ENCODE data around the gene PGBD2. TPM values are rescaled to one million over a fixed set of nuclear protein-coding genes. Genes with fewer than 3 reads are reported as not detected.

The PGBD2 gene
- total and polyA plus RNA-seq, 9 of the 15 experiments (the other 6 are each of a cell fraction or from before 2014, with no cell fraction given), result 11.9 to 21.8 (median 14.7) TPM

DNA sequence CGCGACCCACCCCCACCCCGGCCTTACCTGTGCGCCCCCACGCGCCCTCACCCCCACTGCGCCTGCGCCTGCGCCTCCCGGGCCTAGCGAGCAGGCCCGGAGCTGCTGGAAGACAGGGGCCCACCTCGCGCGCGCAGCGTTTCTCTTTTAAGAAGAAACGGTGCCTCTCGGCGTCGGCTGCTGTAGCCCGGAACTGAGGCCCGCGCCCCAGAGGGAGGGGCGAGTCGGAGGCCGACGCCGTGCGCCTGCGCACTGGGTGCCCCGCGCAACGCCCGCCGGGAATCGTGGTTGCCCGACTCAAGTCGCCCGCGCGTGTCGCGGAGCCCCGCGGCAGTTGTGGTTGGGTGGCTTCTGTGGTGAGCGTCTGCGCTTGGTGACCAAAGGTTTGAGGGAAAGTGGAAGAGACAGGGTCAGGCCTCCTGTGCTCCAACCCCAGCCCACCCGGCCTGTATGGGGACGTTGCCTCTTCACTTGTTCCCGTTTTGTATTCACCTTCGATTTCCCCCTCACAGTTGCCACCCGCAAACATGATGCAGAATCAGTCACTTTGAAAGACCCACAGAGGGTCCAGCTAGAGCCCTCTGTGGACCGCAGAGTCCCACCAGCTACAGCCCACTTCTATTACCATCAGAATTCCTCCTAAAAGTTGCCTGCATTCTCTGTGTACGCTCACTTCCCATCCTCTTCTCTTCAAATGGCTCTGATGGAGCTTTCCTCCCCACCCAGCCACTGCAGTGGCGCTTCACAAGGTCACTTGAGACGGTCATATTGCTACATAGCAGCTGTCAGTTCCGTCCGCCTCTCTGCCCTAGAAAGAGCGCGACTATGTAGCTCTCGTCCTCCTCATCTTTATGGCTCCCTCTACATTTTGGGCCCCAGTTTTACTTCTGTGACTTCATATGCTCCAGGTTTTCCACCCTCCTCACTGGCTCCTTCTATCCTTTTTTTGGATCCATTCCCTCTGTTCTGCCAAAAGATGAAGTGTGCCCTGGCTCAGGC lies 46.8 kb upstream of the PGBD2 start, which contains the start of gene ZNF692 (continued):
- TF ChIP-seq, protein P1, sequence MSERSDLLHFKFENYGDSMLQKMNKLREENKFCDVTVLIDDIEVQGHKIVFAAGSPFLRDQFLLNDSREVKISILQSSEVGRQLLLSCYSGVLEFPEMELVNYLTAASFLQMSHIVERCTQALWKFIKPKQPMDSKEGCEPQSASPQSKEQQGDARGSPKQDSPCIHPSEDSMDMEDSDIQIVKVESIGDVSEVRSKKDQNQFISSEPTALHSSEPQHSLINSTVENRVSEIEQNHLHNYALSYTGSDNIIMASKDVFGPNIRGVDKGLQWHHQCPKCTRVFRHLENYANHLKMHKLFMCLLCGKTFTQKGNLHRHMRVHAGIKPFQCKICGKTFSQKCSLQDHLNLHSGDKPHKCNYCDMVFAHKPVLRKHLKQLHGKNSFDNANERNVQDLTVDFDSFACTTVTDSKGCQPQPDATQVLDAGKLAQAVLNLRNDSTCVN (CRISPR knock-in tag; IDR thresholded peaks at IDR 0.05), result 0 out of 2 replicates have a peak, but pooled peaks have one; percentile 16
- TF ChIP-seq NFIX (CRISPR knock-in tag; IDR thresholded peaks at IDR 0.05; ENCODE audit: low read depth) (no peak), HSF4 (CRISPR knock-in tag; IDR thresholded peaks at IDR 0.05; ENCODE audit: borderline replicate concordance) (no peak), ZBTB2 (IDR thresholded peaks at IDR 0.05) (peak; percentile 95), RUNX1 (IDR thresholded peaks at IDR 0.05; ENCODE audit: low read depth) (0 out of 2 replicates have a peak, but pooled peaks have one; percentile 16), MYNN (IDR thresholded peaks at IDR 0.05) (0 out of 2 replicates have a peak, but pooled peaks have one; percentile 22), MYNN (CRISPR knock-in tag; IDR thresholded peaks at IDR 0.05) (no peak), MBD1 (CRISPR knock-in tag; IDR thresholded peaks at IDR 0.05) (no peak), HINFP (tag; conservative IDR thresholded peaks at IDR 0.05; ENCODE audit: low read depth) (peak; percentile 84), BMI1 (IDR thresholded peaks at IDR 0.05; ENCODE audit: low read length) (no peak), LCOR (CRISPR knock-in tag; IDR thresholded peaks at IDR 0.05) (peak; percentile 94), FOS (IDR thresholded peaks at IDR 0.05; ENCODE audit: extremely low read depth, insufficient read length) (no peak), ZBTB7A (IDR thresholded peaks at IDR 0.05; ENCODE audit: borderline replicate concordance, control insufficient read depth, low read depth, low read length) (0 out of 2 replicates have a peak, but pooled peaks have one; percentile 17), ZNF121 (CRISPR knock-in tag; conservative IDR thresholded peaks at IDR 0.05) (no peak), EWSR1 (IDR thresholded peaks at IDR 0.05; ENCODE audit: borderline replicate concordance, low read depth, partially characterized antibody) (no peak), BRF1 (IDR thresholded peaks at IDR 0.05; ENCODE audit: borderline replicate concordance, extremely low read depth, insufficient read length) (no peak), ZNF696 (CRISPR knock-in tag; conservative IDR thresholded peaks at IDR 0.05) (no peak), DNMT1 (IDR thresholded peaks at IDR 0.05) (no peak)
- TF ChIP-seq, protein P2, sequence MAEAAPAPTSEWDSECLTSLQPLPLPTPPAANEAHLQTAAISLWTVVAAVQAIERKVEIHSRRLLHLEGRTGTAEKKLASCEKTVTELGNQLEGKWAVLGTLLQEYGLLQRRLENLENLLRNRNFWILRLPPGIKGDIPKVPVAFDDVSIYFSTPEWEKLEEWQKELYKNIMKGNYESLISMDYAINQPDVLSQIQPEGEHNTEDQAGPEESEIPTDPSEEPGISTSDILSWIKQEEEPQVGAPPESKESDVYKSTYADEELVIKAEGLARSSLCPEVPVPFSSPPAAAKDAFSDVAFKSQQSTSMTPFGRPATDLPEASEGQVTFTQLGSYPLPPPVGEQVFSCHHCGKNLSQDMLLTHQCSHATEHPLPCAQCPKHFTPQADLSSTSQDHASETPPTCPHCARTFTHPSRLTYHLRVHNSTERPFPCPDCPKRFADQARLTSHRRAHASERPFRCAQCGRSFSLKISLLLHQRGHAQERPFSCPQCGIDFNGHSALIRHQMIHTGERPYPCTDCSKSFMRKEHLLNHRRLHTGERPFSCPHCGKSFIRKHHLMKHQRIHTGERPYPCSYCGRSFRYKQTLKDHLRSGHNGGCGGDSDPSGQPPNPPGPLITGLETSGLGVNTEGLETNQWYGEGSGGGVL (CRISPR knock-in tag; IDR thresholded peaks at IDR 0.05), result no peak
